Brain microvascular endothelial cell (primary cell): ENCODE results near the gene MYL4.
"Not testable (repeated sequence)": the region's sequence is repeated elsewhere in the genome, so short reads cannot be mapped to it uniquely, and the experiment has no call there.

ENCODE experiments used
- DNase-seq: peaks from one replicate; pipeline ENCODE4 v3.0.0-alpha.2; 2020
- H3K27ac ChIP-seq: fragments of 250-450 bp; sonication (Bioruptor Pico); 2 replicates; pipeline ENCODE4 v1.5.1; 2020; ENCODE audit warnings: mild to moderate bottlenecking, moderate library complexity
- H3K27me3 ChIP-seq: fragments of 250-450 bp; sonication (Bioruptor Pico); replicated peaks from 2 replicates; pipeline ENCODE4 v1.5.1; 2020; ENCODE audit warnings: mild to moderate bottlenecking
- H3K36me3 ChIP-seq: fragments of 250-450 bp; sonication (Bioruptor Pico); replicated peaks from 2 replicates; pipeline ENCODE4 v1.5.1; 2020; ENCODE audit warnings: mild to moderate bottlenecking
- H3K4me3 ChIP-seq: 2 replicates; pipeline ENCODE4 v1.5.1; 2011; ENCODE audit warnings: low read depth, mild to moderate bottlenecking, control low read depth, low read length, moderate library complexity
- CTCF ChIP-seq: IDR thresholded peaks from 2 replicates; pipeline ENCODE4 v1.5.1; 2011; ENCODE audit warnings: low read depth, mild to moderate bottlenecking, moderate library complexity, low read length, control low read depth, inconsistent platforms; ENCODE audit errors: missing control alignments
- in situ Hi-C: cut with HindIII; loops from 2 replicates; pipeline ENCODE4 v1.10.0; 2017; ENCODE audit warnings: low sequenced_read_pairs, low pct_ligation_motif_present

The MYL4 gene

GRCh38 chr17:47180337-47180736 lies 28.8 kb upstream of the MYL4 start:
- Histone ChIP-seq H3K4me3 (no peak overlapping the region), H3K36me3 (peaks cover 26% of the 10 kb centered on the region), H3K27me3 (no peaks in the 10 kb centered on the region), H3K27ac (no peak overlapping the region)
- TF ChIP-seq CTCF, result no peak
- in situ Hi-C loops, result no loop called here
- DNase-seq, result no peak

GRCh38 chr17:47180988-47181387 lies 28.2 kb upstream of the MYL4 start:
- H3K27me3 ChIP-seq, DNase-seq, in situ Hi-C loops, H3K27ac ChIP-seq, H3K4me3 ChIP-seq: not testable (repeated sequence)
- H3K36me3 ChIP-seq, result peaks cover 20% of the 10 kb centered on the region

GRCh38 chr17:47184681-47185080 lies 24.5 kb upstream of the MYL4 start:
- no peak for TF ChIP-seq CTCF
- H3K36me3 ChIP-seq, result peaks cover 12% of the 10 kb centered on the region
- in situ Hi-C loops, result no loop called here
- no peak overlapping the region for H3K27ac ChIP-seq
- H3K27me3 ChIP-seq, result no peaks in the 10 kb centered on the region
- no peak for DNase-seq
- H3K4me3 ChIP-seq, result no peak overlapping the region

- Histone ChIP-seq H3K36me3 (peaks cover 4% of the 10 kb centered on the region), H3K27ac (peak overlapping the region; percentile 97), H3K4me3 (peak overlapping the region; percentile 94), H3K27me3 (no peaks in the 10 kb centered on the region)
- TF ChIP-seq CTCF, result no peak
- DNase-seq, result peak; percentile 59
- in situ Hi-C loops, result no loop called here
Measured at GRCh38 chr17:47188271-47188875, 20.8 kb upstream of the MYL4 start.

GRCh38 chr17:47188876-47189731 lies 20.0 kb upstream of the MYL4 start, which contains the start of gene CDC27:
Gene CDC27, minus strand, starts transcription at chr17:47189295. Its CDS starts 123 bp downstream, at chr17:47189172.
- DNase-seq, result peak; percentile 98
- Histone ChIP-seq H3K27ac (peak within 1 kb of the TSS; percentile 97), H3K36me3 (peaks cover 4% of the 10 kb centered on the region), H3K27me3 (no peaks in the 10 kb centered on the region), H3K4me3 (peak within 1 kb of the TSS; percentile 94)
- no peak for TF ChIP-seq CTCF
- in situ Hi-C loops, result no loop called here

- in situ Hi-C loops, result no loop called here
- H3K4me3 ChIP-seq, result peak overlapping the region; percentile 50
Measured at GRCh38 chr17:47189732-47190237, 19.4 kb upstream of the MYL4 start.

More at GRCh38 chr17:47189732-47190237, 19.4 kb upstream of the MYL4 start:
- Histone ChIP-seq H3K27ac (peak overlapping the region; percentile 55), H3K27me3 (no peaks in the 10 kb centered on the region), H3K36me3 (peaks cover 4% of the 10 kb centered on the region)
- no peak for DNase-seq
- no peak for TF ChIP-seq CTCF
